Stimulated activated CD8-positive, alpha-beta memory T cell treated with anti-CD3 and anti-CD28 coated beads, Interleukin-15, amount 100 ng/mL, for 1 hour (primary cell): ENCODE measurements around the gene KDM1A.

Experiments used
- DNase-seq: peaks from one replicate; pipeline ENCODE4 v3.0.0-alpha.2; 2020; ENCODE audit warnings: low read depth

Gene KDM1A

GRCh38 chr1:23110391-23110790 is 91.1 kb downstream of the KDM1A start:
- no peak for DNase-seq

GRCh38 chr1:23111600-23112535 is 92.6 kb downstream of the KDM1A start:
- DNase-seq, result no peak

GRCh38 chr1:23114424-23115079 is 95.3 kb downstream of the KDM1A start:
- DNase-seq, result no peak

- DNase-seq, result no peak
Observed at GRCh38 chr1:23116216-23116836, 97.1 kb downstream of the KDM1A start.

- DNase-seq, result no peak
Observed at GRCh38 chr1:23116921-23117699, 97.8 kb downstream of the KDM1A start.

GRCh38 chr1:23118407-23118806 is 99.1 kb downstream of the KDM1A start:
- DNase-seq, result no peak

- DNase-seq, result no peak
Observed at GRCh38 chr1:23118957-23119792, 99.9 kb downstream of the KDM1A start.

GRCh38 chr1:23120383-23120782 is 101.1 kb downstream of the KDM1A start:
- no peak for DNase-seq

- no peak for DNase-seq
Observed at GRCh38 chr1:23122023-23122748, 102.9 kb downstream of the KDM1A start.

- DNase-seq, result no peak
Observed at GRCh38 chr1:23122796-23123195, 103.5 kb downstream of the KDM1A start.

- no peak for DNase-seq
Observed at GRCh38 chr1:23123528-23123927, 104.3 kb downstream of the KDM1A start.

GRCh38 chr1:23124259-23125026 is 105.2 kb downstream of the KDM1A start:
- no peak for DNase-seq

GRCh38 chr1:23125489-23125888 is 106.2 kb downstream of the KDM1A start:
- DNase-seq, result no peak

GRCh38 chr1:23126200-23126599 is 106.9 kb downstream of the KDM1A start:
- no peak for DNase-seq

GRCh38 chr1:23126801-23127200 is 107.5 kb downstream of the KDM1A start:
- no peak for DNase-seq

GRCh38 chr1:23129846-23130245 is 110.6 kb downstream of the KDM1A start:
- no peak for DNase-seq

GRCh38 chr1:23132033-23132432 is 112.8 kb downstream of the KDM1A start:
- DNase-seq, result no peak
